ENCODE measurements around the gene LIPF.

DNA sequence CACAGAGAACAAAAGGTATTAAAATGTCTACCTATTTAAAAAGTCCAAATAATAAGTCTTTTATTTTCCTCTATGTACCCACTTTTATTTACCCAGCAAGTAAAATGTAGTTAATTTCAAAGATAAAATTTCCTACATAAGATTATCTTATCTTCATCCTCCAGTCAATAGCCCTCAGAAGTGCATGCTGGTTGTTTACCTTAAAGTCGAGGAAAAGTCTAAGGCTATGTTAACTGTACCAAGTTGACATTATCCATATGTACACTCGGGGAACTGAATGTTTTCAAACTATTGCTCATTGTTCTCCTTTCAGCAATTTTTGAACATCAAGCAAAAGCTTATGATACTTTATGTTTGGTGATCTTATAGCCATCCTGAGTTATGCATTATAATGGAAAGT lies 24.1 kb upstream of the LIPF start:
- TF ChIP-seq, protein P1, sequence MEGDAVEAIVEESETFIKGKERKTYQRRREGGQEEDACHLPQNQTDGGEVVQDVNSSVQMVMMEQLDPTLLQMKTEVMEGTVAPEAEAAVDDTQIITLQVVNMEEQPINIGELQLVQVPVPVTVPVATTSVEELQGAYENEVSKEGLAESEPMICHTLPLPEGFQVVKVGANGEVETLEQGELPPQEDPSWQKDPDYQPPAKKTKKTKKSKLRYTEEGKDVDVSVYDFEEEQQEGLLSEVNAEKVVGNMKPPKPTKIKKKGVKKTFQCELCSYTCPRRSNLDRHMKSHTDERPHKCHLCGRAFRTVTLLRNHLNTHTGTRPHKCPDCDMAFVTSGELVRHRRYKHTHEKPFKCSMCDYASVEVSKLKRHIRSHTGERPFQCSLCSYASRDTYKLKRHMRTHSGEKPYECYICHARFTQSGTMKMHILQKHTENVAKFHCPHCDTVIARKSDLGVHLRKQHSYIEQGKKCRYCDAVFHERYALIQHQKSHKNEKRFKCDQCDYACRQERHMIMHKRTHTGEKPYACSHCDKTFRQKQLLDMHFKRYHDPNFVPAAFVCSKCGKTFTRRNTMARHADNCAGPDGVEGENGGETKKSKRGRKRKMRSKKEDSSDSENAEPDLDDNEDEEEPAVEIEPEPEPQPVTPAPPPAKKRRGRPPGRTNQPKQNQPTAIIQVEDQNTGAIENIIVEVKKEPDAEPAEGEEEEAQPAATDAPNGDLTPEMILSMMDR (IDR thresholded peaks at IDR 0.05): no peak
- TF ChIP-seq GATA2 (CRISPR knock-in tag; IDR thresholded peaks at IDR 0.05) (no peak), FOXM1 (IDR thresholded peaks at IDR 0.05; ENCODE audit: low read depth) (no peak), TEAD4 (IDR thresholded peaks at IDR 0.05; ENCODE audit: borderline replicate concordance, insufficient read depth) (no peak)
- TF ChIP-seq, protein P2, sequence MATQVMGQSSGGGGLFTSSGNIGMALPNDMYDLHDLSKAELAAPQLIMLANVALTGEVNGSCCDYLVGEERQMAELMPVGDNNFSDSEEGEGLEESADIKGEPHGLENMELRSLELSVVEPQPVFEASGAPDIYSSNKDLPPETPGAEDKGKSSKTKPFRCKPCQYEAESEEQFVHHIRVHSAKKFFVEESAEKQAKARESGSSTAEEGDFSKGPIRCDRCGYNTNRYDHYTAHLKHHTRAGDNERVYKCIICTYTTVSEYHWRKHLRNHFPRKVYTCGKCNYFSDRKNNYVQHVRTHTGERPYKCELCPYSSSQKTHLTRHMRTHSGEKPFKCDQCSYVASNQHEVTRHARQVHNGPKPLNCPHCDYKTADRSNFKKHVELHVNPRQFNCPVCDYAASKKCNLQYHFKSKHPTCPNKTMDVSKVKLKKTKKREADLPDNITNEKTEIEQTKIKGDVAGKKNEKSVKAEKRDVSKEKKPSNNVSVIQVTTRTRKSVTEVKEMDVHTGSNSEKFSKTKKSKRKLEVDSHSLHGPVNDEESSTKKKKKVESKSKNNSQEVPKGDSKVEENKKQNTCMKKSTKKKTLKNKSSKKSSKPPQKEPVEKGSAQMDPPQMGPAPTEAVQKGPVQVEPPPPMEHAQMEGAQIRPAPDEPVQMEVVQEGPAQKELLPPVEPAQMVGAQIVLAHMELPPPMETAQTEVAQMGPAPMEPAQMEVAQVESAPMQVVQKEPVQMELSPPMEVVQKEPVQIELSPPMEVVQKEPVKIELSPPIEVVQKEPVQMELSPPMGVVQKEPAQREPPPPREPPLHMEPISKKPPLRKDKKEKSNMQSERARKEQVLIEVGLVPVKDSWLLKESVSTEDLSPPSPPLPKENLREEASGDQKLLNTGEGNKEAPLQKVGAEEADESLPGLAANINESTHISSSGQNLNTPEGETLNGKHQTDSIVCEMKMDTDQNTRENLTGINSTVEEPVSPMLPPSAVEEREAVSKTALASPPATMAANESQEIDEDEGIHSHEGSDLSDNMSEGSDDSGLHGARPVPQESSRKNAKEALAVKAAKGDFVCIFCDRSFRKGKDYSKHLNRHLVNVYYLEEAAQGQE (IDR thresholded peaks at IDR 0.05; ENCODE audit: low read depth, low read length): no peak

All from SK-N-SH (cell line).